D721Med (cell line): ENCODE measurements around the gene GAB1.

Source experiments
- DNase-seq: peaks from one replicate; pipeline ENCODE4 v3.0.0; 2011; ENCODE audit warnings: low spot score; ENCODE audit not compliant: insufficient read length
- FAIRE-seq: peaks from 2 replicates; lab custom pipeline; 2011; peaks lifted over from hg19 to GRCh38; lab: Jason Lieb, UNC
- CTCF ChIP-seq: IDR thresholded peaks from 2 replicates; pipeline ENCODE4 v1.5.1; 2012; ENCODE audit warnings: mild to moderate bottlenecking, control low read depth; ENCODE audit not compliant: insufficient read depth; ENCODE audit errors: missing control alignments

Gene GAB1

GRCh38 chr4:143435955-143436354 is 99.3 kb downstream of the GAB1 start:
- no peak for TF ChIP-seq CTCF
- no peak for FAIRE-seq
- no peak for DNase-seq

GRCh38 chr4:143437476-143437875 is 100.8 kb downstream of the GAB1 start:
- FAIRE-seq = no peak
- no peak for DNase-seq
- no peak for TF ChIP-seq CTCF

- DNase-seq = no peak
- no peak for TF ChIP-seq CTCF
- FAIRE-seq = no peak
These were observed 101.3 kb downstream of the GAB1 start for GRCh38 chr4:143437937-143438336.

GRCh38 chr4:143438710-143439109 is 102.0 kb downstream of the GAB1 start:
- no peak for FAIRE-seq
- TF ChIP-seq CTCF = no peak
- no peak for DNase-seq

GRCh38 chr4:143441109-143441508 is 104.4 kb downstream of the GAB1 start:
- no peak for TF ChIP-seq CTCF
- FAIRE-seq (no peak), DNase-seq (no peak)

- TF ChIP-seq CTCF = no peak
- DNase-seq (no peak), FAIRE-seq (no peak)
These were observed 105.0 kb downstream of the GAB1 start for GRCh38 chr4:143441678-143442077.

GRCh38 chr4:143443728-143444127 is 107.1 kb downstream of the GAB1 start:
- FAIRE-seq = no peak
- DNase-seq = no peak
- no peak for TF ChIP-seq CTCF
